ENCODE data around the gene WLS. TPM values are rescaled to one million over a fixed set of nuclear protein-coding genes. Genes with fewer than 3 reads are reported as not detected.

The WLS gene
- total and polyA plus RNA-seq, 10 of the 15 experiments (the other 5 are each of a cell fraction or from before 2014, with no cell fraction given): 0.04 to 0.36 TPM; not detected in 8

DNA sequence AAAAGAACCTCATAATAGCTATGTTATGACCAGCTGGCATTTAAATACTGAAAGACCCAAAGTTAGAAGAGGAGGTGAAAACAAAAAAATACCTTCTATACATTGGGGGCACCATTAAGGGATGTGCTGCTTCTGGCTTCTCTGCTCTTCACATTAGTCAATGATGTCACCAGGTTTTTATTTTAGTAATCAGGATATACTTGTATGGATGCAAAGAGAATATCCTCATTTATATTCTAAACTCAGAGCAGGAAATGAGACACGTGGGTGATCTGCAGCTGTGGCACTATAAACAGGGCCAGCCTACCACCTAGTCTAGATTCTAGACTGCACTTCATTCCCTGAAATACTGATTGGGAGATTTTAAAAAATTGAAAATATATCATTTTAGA, 51.2 kb downstream of the WLS start:
- Histone ChIP-seq H3K27me3 (replicated peaks in 1 of 2; ENCODE audit: control insufficient read depth in 2 of 2, insufficient read depth in 2 of 2, low read length in 1 of 2) (no peaks in the 10 kb centered on the region), H3K9me3 (replicated peaks; ENCODE audit: control insufficient read depth, insufficient read depth, low read length) (no peaks in the 10 kb centered on the region), H3K27ac (ENCODE audit: control insufficient read depth, insufficient read depth) (no peak overlapping the region), H3K9ac (ENCODE audit: control insufficient read depth, insufficient read depth, low read length) (no peak overlapping the region), H2AFZ (ENCODE audit: control insufficient read depth, low read depth, low read length) (no peak overlapping the region), H4K20me1 (ENCODE audit: control insufficient read depth, insufficient read depth) (no peaks in the 10 kb centered on the region), H3K79me2 (ENCODE audit: control insufficient read depth, insufficient read depth, low read length) (no peaks in the 10 kb centered on the region), H3K4me3 (no peak overlapping the region), H3K4me2 (ENCODE audit: control insufficient read depth, insufficient read depth) (no peak overlapping the region), H3K36me3 (ENCODE audit: control insufficient read depth in 2 of 2, insufficient read depth in 2 of 2, low read length in 1 of 2) (no peaks in the 10 kb centered on the region), H3K4me1 (ENCODE audit: control insufficient read depth, insufficient read depth, low read length) (peaks cover 11% of the 10 kb centered on the region)
- no TSS peak for BruUV-seq (replicated peaks)
- ATAC-seq: peak; percentile 64
- RAD21 ChIA-PET (ENCODE audit: unreplicated experiment): interaction anchor here (1.4 kb wide), 1 partner anchor 61 kb away, joined by 3 read pairs; no protein-coding TSS in a partner anchor
- no peak for DNase-seq (ENCODE audit: low read depth, low spot score)
- POLR2A ChIA-PET: interaction anchor here (1.5 kb wide), 1 partner anchor 10 kb away, joined by 4 read pairs; no protein-coding TSS in a partner anchor
- SMC1A ChIA-PET (ENCODE audit: uncharacterized antibody, unreplicated experiment): interaction anchor here (0.7 to 1.5 kb wide), 3 partner anchors 8 to 61 kb away, joined by 3 to 4 read pairs (median 3); no protein-coding TSS in a partner anchor
- 0% methylated on average over 1 of the region's 1 CpG for WGBS (ENCODE audit: insufficient coverage, insufficient replicate concordance, low lambda C conversion rate, missing lambda C conversion rate)
- intact Hi-C loops (cut with micrococcal nuclease; ENCODE audit: unreplicated experiment) (no loop called here), in situ Hi-C loops (cut with MboI) (no loop called here)
- CTCF ChIA-PET: interaction anchor here (1.4 kb wide), 1 partner anchor 61 kb away, joined by 3 read pairs; no protein-coding TSS in a partner anchor
- no peak for FAIRE-seq
- TF ChIP-seq ESRRA (IDR thresholded peaks at IDR 0.05; ENCODE audit: low read length): no peak
- peak; percentile 71 for TF ChIP-seq ATF7 (IDR thresholded peaks at IDR 0.05; ENCODE audit: low read depth)
- TF ChIP-seq, protein P1, sequence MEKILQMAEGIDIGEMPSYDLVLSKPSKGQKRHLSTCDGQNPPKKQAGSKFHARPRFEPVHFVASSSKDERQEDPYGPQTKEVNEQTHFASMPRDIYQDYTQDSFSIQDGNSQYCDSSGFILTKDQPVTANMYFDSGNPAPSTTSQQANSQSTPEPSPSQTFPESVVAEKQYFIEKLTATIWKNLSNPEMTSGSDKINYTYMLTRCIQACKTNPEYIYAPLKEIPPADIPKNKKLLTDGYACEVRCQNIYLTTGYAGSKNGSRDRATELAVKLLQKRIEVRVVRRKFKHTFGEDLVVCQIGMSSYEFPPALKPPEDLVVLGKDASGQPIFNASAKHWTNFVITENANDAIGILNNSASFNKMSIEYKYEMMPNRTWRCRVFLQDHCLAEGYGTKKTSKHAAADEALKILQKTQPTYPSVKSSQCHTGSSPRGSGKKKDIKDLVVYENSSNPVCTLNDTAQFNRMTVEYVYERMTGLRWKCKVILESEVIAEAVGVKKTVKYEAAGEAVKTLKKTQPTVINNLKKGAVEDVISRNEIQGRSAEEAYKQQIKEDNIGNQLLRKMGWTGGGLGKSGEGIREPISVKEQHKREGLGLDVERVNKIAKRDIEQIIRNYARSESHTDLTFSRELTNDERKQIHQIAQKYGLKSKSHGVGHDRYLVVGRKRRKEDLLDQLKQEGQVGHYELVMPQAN (conservative IDR thresholded peaks at IDR 0.05): no peak
- TF ChIP-seq BRCA1 (IDR thresholded peaks at IDR 0.05; ENCODE audit: low read depth, low read length): no peak
- TF ChIP-seq SRF (IDR thresholded peaks at IDR 0.05; ENCODE audit: low read depth in 2 of 2, low read length in 2 of 2): no peak
- TF ChIP-seq SMC3 (IDR thresholded peaks at IDR 0.05; ENCODE audit: borderline replicate concordance, low read length): no peak
- TF ChIP-seq NFXL1 (IDR thresholded peaks at IDR 0.05; ENCODE audit: borderline replicate concordance): no peak
- TF ChIP-seq FOS (IDR thresholded peaks at IDR 0.05; ENCODE audit: borderline replicate concordance, extremely low read depth, insufficient read length): no peak
- TF ChIP-seq JUNB (IDR thresholded peaks at IDR 0.05): 0 out of 2 replicates have a peak, but pooled peaks have one; percentile 21
- TF ChIP-seq NFIC (IDR thresholded peaks at IDR 0.05; ENCODE audit: low read depth, low read length): peak; percentile 45; the same call in 1 of the 2 replicates
- TF ChIP-seq SUZ12 (IDR thresholded peaks at IDR 0.05; ENCODE audit: unreplicated experiment): no peak
- no peak for TF ChIP-seq RB1 (IDR thresholded peaks at IDR 0.05; ENCODE audit: borderline replicate concordance)
- 0 out of 4 replicates have a peak, but pooled peaks have one; percentile 1 to 2 for TF ChIP-seq IKZF2 (IDR thresholded peaks at IDR 0.05)
- TF ChIP-seq DPF2 (IDR thresholded peaks at IDR 0.05): no peak
- TF ChIP-seq RBBP5 (conservative IDR thresholded peaks at IDR 0.05): no peak
- no peak for TF ChIP-seq NR2F1 (conservative IDR thresholded peaks at IDR 0.05)
- no peak for TF ChIP-seq MYB (IDR thresholded peaks at IDR 0.05; ENCODE audit: borderline replicate concordance, low read depth, low read length)
- TF ChIP-seq MXI1 (IDR thresholded peaks at IDR 0.05; ENCODE audit: low read depth, low read length): no peak
- TF ChIP-seq, protein P2, sequence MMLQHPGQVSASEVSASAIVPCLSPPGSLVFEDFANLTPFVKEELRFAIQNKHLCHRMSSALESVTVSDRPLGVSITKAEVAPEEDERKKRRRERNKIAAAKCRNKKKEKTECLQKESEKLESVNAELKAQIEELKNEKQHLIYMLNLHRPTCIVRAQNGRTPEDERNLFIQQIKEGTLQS (IDR thresholded peaks at IDR 0.05; ENCODE audit: borderline replicate concordance, extremely low read depth, low read depth, low read length): no peak
- no peak for TF ChIP-seq TARDBP (IDR thresholded peaks at IDR 0.05; ENCODE audit: borderline replicate concordance)
- TF ChIP-seq, protein P3, sequence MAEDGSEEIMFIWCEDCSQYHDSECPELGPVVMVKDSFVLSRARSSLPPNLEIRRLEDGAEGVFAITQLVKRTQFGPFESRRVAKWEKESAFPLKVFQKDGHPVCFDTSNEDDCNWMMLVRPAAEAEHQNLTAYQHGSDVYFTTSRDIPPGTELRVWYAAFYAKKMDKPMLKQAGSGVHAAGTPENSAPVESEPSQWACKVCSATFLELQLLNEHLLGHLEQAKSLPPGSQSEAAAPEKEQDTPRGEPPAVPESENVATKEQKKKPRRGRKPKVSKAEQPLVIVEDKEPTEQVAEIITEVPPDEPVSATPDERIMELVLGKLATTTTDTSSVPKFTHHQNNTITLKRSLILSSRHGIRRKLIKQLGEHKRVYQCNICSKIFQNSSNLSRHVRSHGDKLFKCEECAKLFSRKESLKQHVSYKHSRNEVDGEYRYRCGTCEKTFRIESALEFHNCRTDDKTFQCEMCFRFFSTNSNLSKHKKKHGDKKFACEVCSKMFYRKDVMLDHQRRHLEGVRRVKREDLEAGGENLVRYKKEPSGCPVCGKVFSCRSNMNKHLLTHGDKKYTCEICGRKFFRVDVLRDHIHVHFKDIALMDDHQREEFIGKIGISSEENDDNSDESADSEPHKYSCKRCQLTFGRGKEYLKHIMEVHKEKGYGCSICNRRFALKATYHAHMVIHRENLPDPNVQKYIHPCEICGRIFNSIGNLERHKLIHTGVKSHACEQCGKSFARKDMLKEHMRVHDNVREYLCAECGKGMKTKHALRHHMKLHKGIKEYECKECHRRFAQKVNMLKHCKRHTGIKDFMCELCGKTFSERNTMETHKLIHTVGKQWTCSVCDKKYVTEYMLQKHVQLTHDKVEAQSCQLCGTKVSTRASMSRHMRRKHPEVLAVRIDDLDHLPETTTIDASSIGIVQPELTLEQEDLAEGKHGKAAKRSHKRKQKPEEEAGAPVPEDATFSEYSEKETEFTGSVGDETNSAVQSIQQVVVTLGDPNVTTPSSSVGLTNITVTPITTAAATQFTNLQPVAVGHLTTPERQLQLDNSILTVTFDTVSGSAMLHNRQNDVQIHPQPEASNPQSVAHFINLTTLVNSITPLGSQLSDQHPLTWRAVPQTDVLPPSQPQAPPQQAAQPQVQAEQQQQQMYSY (CRISPR knock-in tag; IDR thresholded peaks at IDR 0.05): no peak

Measured in GM12878 (cell line).